HG03175 (cell line): Measurements from ENCODE around the gene CYSRT1.

Experiments
- ATAC-seq: cut with Tn5 transposase; IDR thresholded peaks from one replicate; pipeline ENCODE4 v1.9.1; 2021; ENCODE audit warnings: mild to moderate bottlenecking, moderate library complexity; ENCODE audit not compliant: unreplicated experiment

Gene CYSRT1

DNA sequence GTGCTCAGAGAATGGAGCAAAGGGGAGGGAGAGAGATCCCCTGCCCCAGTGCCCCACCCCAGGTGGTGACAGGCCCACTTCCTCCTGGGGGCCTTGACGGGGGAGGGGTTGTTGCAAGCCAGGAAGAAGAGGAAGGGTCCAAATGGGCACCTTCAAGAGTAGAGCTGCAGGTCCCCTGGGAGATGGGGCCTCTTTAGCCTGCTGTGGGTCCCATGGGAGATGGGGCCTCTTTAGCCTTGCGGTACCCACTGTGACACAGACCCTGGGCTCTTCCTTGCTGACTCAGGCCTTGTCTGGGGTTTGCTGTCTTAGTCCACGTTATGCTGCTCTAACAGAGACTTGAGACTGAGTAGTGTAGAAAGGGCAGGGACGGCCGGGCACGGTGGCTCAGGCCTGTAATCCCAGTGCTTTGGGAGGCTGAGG lies 43.0 kb downstream of the CYSRT1 start:
- peak; percentile 40 for ATAC-seq

DNA sequence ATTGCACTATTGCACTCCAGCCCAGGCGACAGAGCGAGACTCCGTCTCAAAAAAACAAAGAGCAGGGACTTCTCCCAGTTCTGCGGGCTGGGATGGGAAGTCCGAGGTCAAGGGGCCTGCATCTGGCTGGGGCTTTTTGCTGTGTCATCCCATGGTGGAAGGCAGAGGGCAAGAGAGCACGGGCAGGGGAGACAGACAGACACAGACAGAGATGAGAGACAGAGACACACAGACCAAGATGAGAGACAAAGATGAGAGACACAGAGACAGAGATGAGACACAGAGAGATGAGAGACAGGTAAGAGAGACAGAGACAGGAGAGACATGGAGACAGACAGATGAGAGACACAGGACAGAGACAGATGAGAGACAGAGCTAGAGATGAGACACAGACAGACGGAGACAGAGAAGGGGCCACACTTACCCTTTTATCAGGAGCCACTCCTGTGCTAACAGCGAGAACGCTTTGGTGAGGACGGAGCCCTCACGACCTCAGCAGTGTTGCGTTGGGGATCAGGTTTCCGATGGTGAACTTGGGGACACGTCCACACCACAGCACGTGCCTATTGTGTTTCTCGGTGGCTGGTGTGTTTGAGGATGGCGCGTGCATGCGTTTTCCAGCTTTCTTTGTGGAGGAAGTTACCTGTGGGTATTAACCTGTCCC lies 43.7 kb downstream of the CYSRT1 start:
- ATAC-seq, result no peak

DNA sequence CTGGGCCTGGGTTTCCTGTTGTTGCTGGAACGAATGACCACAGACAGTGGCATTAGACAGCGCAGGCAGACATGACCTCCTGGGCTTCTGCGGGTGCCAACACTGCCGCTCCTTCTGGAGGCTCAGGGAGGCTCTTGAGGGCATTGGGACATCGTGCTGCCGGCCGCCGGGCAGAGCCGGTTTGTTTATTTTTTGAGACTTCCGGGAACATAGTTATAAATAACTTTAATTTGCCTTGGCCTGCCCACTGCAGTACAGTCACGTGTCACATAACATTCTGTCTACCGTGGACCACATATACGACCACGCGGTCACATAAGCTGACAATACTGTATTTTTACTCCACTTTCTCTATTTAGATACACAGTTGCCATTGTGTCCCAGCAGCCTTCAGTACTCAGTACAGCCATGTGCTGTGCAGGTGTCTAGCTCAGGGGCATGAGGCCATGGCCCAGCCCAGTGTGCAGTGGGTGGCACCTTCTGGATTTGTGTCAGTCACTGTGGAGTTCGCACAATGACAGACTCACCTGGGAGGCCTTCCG lies 44.3 kb downstream of the CYSRT1 start:
- ATAC-seq, result no peak

DNA sequence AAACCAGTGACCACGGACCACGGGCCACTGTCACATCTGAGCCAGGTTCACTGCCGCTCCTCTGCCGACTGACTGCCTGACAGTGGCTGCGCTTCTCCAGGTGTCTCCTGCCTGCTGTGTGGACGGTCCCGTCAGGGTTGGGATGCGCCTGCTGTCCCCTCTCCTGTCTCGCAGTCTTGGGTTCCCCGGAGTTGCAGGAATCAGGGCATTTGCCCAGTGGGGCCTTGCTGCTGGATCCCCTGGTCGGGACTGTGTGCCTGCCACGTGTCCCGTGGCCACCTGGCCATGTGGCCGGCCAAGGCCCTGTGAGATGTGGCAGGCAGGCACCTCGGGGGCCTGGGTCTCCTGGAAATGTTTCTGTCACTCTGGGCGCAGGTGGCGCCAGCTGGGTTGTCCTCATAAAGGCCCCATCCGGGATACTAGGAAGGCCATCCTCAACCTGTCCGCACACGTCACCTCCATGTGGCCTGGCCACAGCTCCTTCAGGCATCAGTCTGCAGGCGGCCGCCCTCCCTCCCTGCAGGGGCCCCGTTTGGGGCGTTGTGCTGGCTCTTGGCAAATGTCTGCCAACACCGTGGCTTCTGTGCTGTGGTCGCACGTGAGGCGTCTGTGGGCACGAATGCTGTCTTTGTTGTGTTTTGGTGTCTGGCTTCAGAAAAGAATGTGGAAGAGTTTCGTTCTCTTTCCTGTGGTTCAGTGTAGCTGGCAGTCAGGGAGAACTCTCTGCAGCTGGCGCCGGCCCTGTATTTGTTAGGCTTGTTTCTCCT lies 46.1 kb downstream of the CYSRT1 start:
- ATAC-seq, result no peak

DNA sequence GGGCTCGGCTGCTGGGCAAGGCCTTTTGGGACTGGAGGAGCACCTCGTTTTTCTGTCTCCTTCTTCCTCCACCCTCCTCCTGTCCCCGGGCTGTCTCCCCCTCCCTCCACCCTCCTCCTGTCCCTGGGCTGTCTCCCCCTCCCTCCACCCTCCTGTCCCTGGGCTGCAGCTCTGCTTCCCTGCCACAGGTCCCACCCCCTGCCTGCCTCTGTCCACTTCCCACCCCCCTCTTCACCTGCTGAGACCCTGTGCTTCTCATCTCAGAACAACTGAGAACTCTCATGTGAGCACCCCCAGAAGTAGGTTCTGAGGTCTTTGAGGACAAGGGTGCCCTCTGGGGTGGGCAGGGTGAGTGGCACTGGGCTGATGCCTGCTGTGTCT lies 46.7 kb downstream of the CYSRT1 start:
- ATAC-seq, result no peak

DNA sequence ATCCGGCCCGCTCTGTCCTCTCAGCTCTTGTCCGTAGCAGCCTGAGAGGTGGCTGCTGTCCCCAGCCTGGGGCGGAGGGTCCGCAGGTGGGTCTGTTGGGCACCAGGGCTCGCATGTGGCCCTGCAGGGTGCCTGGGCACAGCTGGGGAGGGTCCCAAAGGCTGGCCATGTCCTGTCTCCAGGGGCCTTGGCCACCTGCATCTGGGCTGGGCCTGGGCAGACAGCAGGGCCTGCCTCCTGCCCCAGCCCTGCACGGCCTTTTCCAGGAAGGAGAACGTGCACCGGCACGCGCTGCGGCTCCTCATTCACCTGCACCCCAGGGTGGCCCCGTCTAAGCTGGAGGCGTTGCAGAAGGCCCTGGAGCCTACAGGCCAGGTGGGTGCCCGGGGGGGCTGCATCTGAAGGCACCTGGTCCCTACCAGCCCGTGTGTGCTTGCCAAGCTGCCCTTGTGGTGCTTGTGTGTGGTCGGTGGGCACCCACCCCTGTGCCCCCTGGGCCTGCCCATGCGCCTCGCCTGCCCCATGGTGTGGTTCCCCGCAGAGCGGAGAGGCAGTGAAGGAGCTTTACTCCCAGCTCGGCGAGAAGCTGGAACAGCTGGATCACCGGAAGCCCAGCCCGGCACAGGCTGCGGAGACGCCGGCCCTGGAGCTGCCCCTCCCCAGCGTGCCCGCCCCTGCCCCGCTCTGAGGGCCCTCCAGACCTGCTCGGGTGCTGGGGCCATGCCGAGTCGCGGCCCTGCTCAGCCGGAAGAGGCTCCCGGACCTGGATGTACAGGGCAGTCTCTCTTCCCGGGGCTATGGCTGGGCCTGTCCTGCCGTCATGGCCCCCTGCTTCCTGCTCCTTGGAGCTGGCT lies 47.5 kb downstream of the CYSRT1 start:
- no peak for ATAC-seq

DNA sequence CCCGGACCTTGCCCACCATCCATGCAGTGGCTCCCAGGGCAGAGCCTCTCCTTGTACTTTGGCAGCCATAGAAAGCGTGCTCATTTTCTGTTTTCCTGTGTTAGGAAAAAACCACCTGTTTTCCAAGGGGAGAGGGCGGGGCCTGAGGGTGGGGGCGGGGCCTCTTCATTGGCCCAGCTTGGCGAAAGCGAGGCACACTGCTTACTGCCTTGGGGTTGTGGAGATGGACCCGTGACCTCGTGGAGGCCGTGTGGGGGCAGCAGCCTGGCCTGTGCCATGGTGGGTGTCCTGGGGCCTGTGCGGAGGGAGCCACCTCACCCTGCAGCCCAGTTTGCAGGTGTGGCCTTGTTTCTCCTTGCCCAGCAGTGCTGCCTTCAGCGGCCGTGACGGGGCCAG lies 48.1 kb downstream of the CYSRT1 start:
- ATAC-seq, result no peak

DNA sequence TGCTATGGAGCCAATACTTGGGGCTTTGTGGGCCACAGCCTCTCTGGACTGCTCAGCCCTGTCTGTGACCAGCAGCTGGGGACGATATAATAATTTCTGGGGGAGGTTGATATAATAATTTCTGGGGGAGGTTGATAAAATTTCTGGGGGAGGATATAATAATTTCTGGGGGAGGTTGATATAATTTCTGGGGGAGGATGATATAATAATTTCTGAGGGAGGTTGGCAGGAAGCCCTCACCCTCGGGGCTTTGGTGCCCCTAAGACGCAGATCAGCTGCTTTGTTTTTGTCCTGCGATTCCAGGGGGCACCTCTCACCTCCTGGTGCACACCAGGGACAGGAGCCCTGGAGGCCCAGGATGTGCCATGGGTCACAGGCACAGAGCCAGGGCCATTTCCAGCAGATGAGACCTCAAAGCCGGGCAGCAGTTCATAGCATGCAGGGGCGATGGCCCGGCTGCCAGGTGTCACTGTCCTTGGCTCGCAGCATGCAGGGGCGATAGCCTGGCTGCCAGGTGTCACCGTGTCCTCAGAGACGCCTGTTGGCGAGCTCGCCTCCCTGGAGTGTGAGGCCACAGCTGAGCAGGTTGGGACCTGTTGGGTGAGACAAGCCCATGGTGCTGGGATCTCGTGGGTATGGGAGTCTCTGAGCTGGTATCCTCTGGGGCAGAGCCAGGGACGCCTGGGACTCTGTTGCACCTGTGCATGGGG lies 48.8 kb downstream of the CYSRT1 start:
- no peak for ATAC-seq

DNA sequence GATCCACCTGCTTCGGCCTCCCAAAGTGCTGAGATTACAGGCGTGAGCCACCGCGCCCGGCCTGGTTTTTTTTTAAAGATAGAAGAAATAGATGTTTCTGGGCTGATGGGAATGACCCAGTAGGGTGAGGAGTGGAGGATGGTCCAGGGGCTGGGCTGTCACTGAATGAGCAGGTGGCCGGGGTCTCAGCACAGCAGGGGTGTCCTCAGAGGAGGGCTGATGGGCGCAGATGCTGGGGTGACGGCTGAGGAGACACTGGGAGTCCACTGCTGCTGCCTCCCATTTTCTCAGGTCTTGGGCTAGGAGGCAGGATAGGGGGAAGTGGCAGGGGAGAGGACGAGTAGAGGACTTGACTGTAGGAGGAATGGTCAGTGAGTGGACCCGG lies 50.2 kb downstream of the CYSRT1 start:
- no peak for ATAC-seq
